LoVo (cell line): ENCODE measurements around the gene GPATCH4.
A peak's percentile ranks its signal among the peaks of the same experiment; 100 is the strongest.
"Not testable (repeated sequence)": the region's sequence is repeated elsewhere in the genome, so short reads cannot be mapped to it uniquely, and the experiment has no call there.

ENCODE experiments used
- DNase-seq: peaks from one replicate; pipeline ENCODE4 v3.0.0-alpha.2; 2016; ENCODE audit warnings: low spot score

The GPATCH4 gene

GRCh38 chr1:156574039-156574633 lies 27.1 kb downstream of the GPATCH4 start:
- no peak for DNase-seq

- no peak for DNase-seq
These were observed 28.6 kb downstream of the GPATCH4 start for GRCh38 chr1:156572663-156573018.

GRCh38 chr1:156571919-156572662 lies 29.2 kb downstream of the GPATCH4 start, which contains the start of gene IQGAP3:
Gene IQGAP3 (minus strand): TSS chr1:156572565. CDS start chr1:156572529, 36 bp downstream.
- DNase-seq, result peak; percentile 93

GRCh38 chr1:156571261-156571852 lies 29.9 kb downstream of the GPATCH4 start:
- DNase-seq, result peak; percentile 58

- no peak for DNase-seq
These were observed 34.8 kb downstream of the GPATCH4 start for GRCh38 chr1:156566436-156566835.

- DNase-seq, result no peak
These were observed 35.8 kb downstream of the GPATCH4 start for GRCh38 chr1:156565519-156565918.

- no peak for DNase-seq
These were observed 40.6 kb downstream of the GPATCH4 start for GRCh38 chr1:156560585-156561163.

- DNase-seq, result no peak
These were observed 41.4 kb downstream of the GPATCH4 start for GRCh38 chr1:156559797-156560385.

GRCh38 chr1:156559086-156559796 lies 42.0 kb downstream of the GPATCH4 start:
- DNase-seq, result no peak

- no peak for DNase-seq
These were observed 44.9 kb downstream of the GPATCH4 start for GRCh38 chr1:156556354-156556753.

- no peak for DNase-seq
These were observed 45.6 kb downstream of the GPATCH4 start for GRCh38 chr1:156555715-156556114.

GRCh38 chr1:156554971-156555370 lies 46.3 kb downstream of the GPATCH4 start:
- DNase-seq, result no peak

GRCh38 chr1:156553860-156554485 lies 47.3 kb downstream of the GPATCH4 start:
- no peak for DNase-seq

- not testable (repeated sequence) for DNase-seq
These were observed 48.3 kb downstream of the GPATCH4 start for GRCh38 chr1:156552937-156553336.

- DNase-seq, result no peak
These were observed 48.8 kb downstream of the GPATCH4 start for GRCh38 chr1:156552518-156552917.

- DNase-seq, result no peak
These were observed 49.4 kb downstream of the GPATCH4 start for GRCh38 chr1:156551869-156552268.

- no peak for DNase-seq
These were observed 50.1 kb downstream of the GPATCH4 start for GRCh38 chr1:156551066-156551643.

GRCh38 chr1:156550346-156550745 lies 50.9 kb downstream of the GPATCH4 start:
- no peak for DNase-seq

GRCh38 chr1:156549831-156550230 lies 51.4 kb downstream of the GPATCH4 start:
- no peak for DNase-seq

GRCh38 chr1:156549390-156549789 lies 51.9 kb downstream of the GPATCH4 start:
- no peak for DNase-seq

GRCh38 chr1:156547982-156548381 lies 53.3 kb downstream of the GPATCH4 start:
- no peak for DNase-seq
